ENCODE measurements around the gene OR11A1. TPM values are rescaled to one million over a fixed set of nuclear protein-coding genes. Genes with fewer than 3 reads are reported as not detected.

The OR11A1 gene
- total and polyA plus RNA-seq, 4 donors, result not detected

GRCh38 chr6:29490552-29490951 lies 33.7 kb upstream of the OR11A1 start:
- Histone ChIP-seq H3K36me3 (ENCODE audit: control insufficient read depth in 4 of 4, insufficient read depth in 3 of 4, low read depth in 1 of 4, low read length in 3 of 4) (no peaks in the 10 kb centered on the region), H3K27me3 (ENCODE audit: control insufficient read depth in 4 of 4, insufficient read depth in 4 of 4, low read length in 3 of 4) (no peaks in the 10 kb centered on the region), H3K27ac (ENCODE audit: low read depth in 1 of 2, low read length in 2 of 2) (no peak overlapping the region), H3K9me3 (ENCODE audit: control insufficient read depth in 4 of 4, low read length in 3 of 4) (no peaks in the 10 kb centered on the region), H3K4me1 (ENCODE audit: control insufficient read depth in 4 of 4, insufficient read depth in 4 of 4, low read length in 3 of 4) (no peaks in the 10 kb centered on the region), H3K4me3 (ENCODE audit: low read depth in 1 of 3, low read length in 3 of 3) (no peak overlapping the region), H3K9ac (ENCODE audit: low read depth in 1 of 2, low read length in 2 of 2) (no peak overlapping the region)
- TF ChIP-seq FOXA2 (IDR thresholded peaks at IDR 0.05) (no peak), RXRA (IDR thresholded peaks at IDR 0.05) (no peak), NR2F2 (IDR thresholded peaks at IDR 0.05) (no peak), SP1 (IDR thresholded peaks at IDR 0.05) (no peak), ATF3 (IDR thresholded peaks at IDR 0.05) (no peak), MAX (IDR thresholded peaks at IDR 0.05) (no peak), GABPA (IDR thresholded peaks at IDR 0.05 in 1 of 2, conservative IDR thresholded peaks at IDR 0.05 in 1 of 2) (no peak), JUND (IDR thresholded peaks at IDR 0.05) (no peak), HNF4G (IDR thresholded peaks at IDR 0.05) (no peak), YY1 (IDR thresholded peaks at IDR 0.05) (no peak), HNF4A (conservative IDR thresholded peaks at IDR 0.05) (no peak), TAF1 (conservative IDR thresholded peaks at IDR 0.05) (no peak), RAD21 (IDR thresholded peaks at IDR 0.05) (no peak), FOXA1 (IDR thresholded peaks at IDR 0.05) (no peak), CTCF (IDR thresholded peaks at IDR 0.05; ENCODE audit: low read depth, low read length, missing input control) (no peak), EGR1 (IDR thresholded peaks at IDR 0.05; ENCODE audit: low read depth in 2 of 2) (no peak)
- DNase-seq (ENCODE audit: low spot score), result peak; percentile 21
- WGBS, result 73% methylated on average over 2 of the region's 2 CpGs

GRCh38 chr6:29490055-29490454 lies 33.2 kb upstream of the OR11A1 start:
- 85% methylated on average over 3 of the region's 3 CpGs for WGBS
- Histone ChIP-seq H3K4me1 (ENCODE audit: control insufficient read depth in 4 of 4, insufficient read depth in 4 of 4, low read length in 3 of 4) (no peaks in the 10 kb centered on the region), H3K27ac (ENCODE audit: low read depth in 1 of 2, low read length in 2 of 2) (no peak overlapping the region), H3K36me3 (ENCODE audit: control insufficient read depth in 4 of 4, insufficient read depth in 3 of 4, low read depth in 1 of 4, low read length in 3 of 4) (no peaks in the 10 kb centered on the region), H3K9ac (ENCODE audit: low read depth in 1 of 2, low read length in 2 of 2) (no peak overlapping the region), H3K9me3 (ENCODE audit: control insufficient read depth in 4 of 4, low read length in 3 of 4) (no peaks in the 10 kb centered on the region), H3K27me3 (ENCODE audit: control insufficient read depth in 4 of 4, insufficient read depth in 4 of 4, low read length in 3 of 4) (no peaks in the 10 kb centered on the region), H3K4me3 (ENCODE audit: low read depth in 1 of 3, low read length in 3 of 3) (no peak overlapping the region)
- DNase-seq (ENCODE audit: low spot score), result peak; percentile 8
- TF ChIP-seq JUND (IDR thresholded peaks at IDR 0.05) (no peak), FOXA1 (IDR thresholded peaks at IDR 0.05) (no peak), GABPA (IDR thresholded peaks at IDR 0.05 in 1 of 2, conservative IDR thresholded peaks at IDR 0.05 in 1 of 2) (no peak), CTCF (IDR thresholded peaks at IDR 0.05; ENCODE audit: low read depth, low read length, missing input control) (no peak), EGR1 (IDR thresholded peaks at IDR 0.05; ENCODE audit: low read depth in 2 of 2) (no peak), RAD21 (IDR thresholded peaks at IDR 0.05) (no peak), REST (IDR thresholded peaks at IDR 0.05) (no peak), NR2F2 (IDR thresholded peaks at IDR 0.05) (no peak)

Data from liver (tissue), 9 donors.